H1 (cell line): ENCODE results near the gene RALY. TPM values are rescaled to one million over a fixed set of nuclear protein-coding genes. Genes with fewer than 3 reads are reported as not detected.

Source experiments
- CTCF ChIA-PET: fragments of 300-600 bp; sonication (Branson Sonifier 250); formaldehyde crosslinking; loops from one replicate; lab custom pipeline; 2021; ENCODE audit not compliant: partially characterized antibody; lab: Charles Lee
- POLR2A ChIA-PET: fragments of 300-600 bp; sonication (Branson Sonifier 250); formaldehyde crosslinking; loops from one replicate; lab custom pipeline; 2021; ENCODE audit warnings: inconsistent platforms; ENCODE audit not compliant: partially characterized antibody; lab: Charles Lee
- DNase-seq, 2 experiments: peaks; one replicate each; pipeline versions ENCODE4 v3.0.0 to v3.0.0-alpha.2; 2010 to 2022; ENCODE audit warnings: low spot score in 2 of 2, low read depth in 1 of 2, mixed read lengths in 1 of 2
- FAIRE-seq: peaks from 2 replicates; lab custom pipeline; 2011; peaks lifted over from hg19 to GRCh38; lab: Jason Lieb, UNC
- H2AFZ ChIP-seq: 2 replicates; pipeline ENCODE4 v1.8.1; 2012; ENCODE audit warnings: low read length, inconsistent platforms
- H2AK5ac ChIP-seq: 2 replicates; pipeline ENCODE4 v1.6.1; 2013; ENCODE audit warnings: low read depth, low read length
- H2BK120ac ChIP-seq: replicated peaks from 2 replicates; pipeline ENCODE3; 2013; ENCODE audit warnings: low read depth, low read length, inconsistent platforms
- H2BK12ac ChIP-seq: 2 replicates; pipeline ENCODE4 v1.6.1; 2013; ENCODE audit warnings: low read depth, low read length
- H2BK15ac ChIP-seq: 2 replicates; pipeline ENCODE4 v1.6.1; 2013; ENCODE audit warnings: low read length
- H2BK20ac ChIP-seq: 2 replicates; pipeline ENCODE4 v1.6.1; 2013; ENCODE audit warnings: low read length
- H2BK5ac ChIP-seq: 2 replicates; pipeline ENCODE4 v1.6.1; 2013; ENCODE audit warnings: low read depth, low read length
- H3K14ac ChIP-seq: 2 replicates; pipeline ENCODE4 v1.6.1; 2013; ENCODE audit warnings: inconsistent platforms; ENCODE audit not compliant: insufficient read length
- H3K18ac ChIP-seq: 2 replicates; pipeline ENCODE4 v1.6.1; 2013; ENCODE audit warnings: low read length; ENCODE audit errors: extremely low read depth
- H3K23ac ChIP-seq: 2 replicates; pipeline ENCODE4 v1.6.1; 2013; ENCODE audit warnings: inconsistent platforms; ENCODE audit not compliant: insufficient read length
- H3K23me2 ChIP-seq: 2 replicates; pipeline ENCODE4 v1.6.1; 2013; ENCODE audit warnings: low read depth, low read length
- H3K27ac ChIP-seq: 2 replicates; pipeline ENCODE4 v1.6.1; 2011; ENCODE audit warnings: low read depth, low read length, inconsistent platforms
- H3K27me3 ChIP-seq, 4 experiments: replicated peaks in 1 of 4; 1 replicate in 1 of 4; 2 replicates in 3 of 4; pipeline versions ENCODE4 v1.6.1 to v1.8.1; 2011 to 2013; ENCODE audit warnings: low read length in 3 of 4, mild to moderate bottlenecking in 3 of 4, inconsistent platforms in 2 of 4, mixed read lengths in 2 of 4, moderate library complexity in 1 of 4; ENCODE audit not compliant: control insufficient read depth in 3 of 4, insufficient read depth in 3 of 4; ENCODE audit errors: extremely low read depth in 1 of 4
- H3K36me3 ChIP-seq, 4 experiments: 2 replicates each; pipeline versions ENCODE4 v1.6.1 to v1.8.1; 2011 to 2013; ENCODE audit warnings: mild to moderate bottlenecking in 4 of 4, low read length in 3 of 4, moderate library complexity in 2 of 4, control low read depth in 1 of 4, inconsistent platforms in 1 of 4; ENCODE audit not compliant: insufficient read depth in 4 of 4, control insufficient read depth in 2 of 4
- H3K4ac ChIP-seq: replicated peaks from 2 replicates; pipeline ENCODE3; 2013; ENCODE audit warnings: low read length, low read depth, mixed read lengths, inconsistent platforms; ENCODE audit not compliant: insufficient read length
- H3K4me1 ChIP-seq, 4 experiments: replicated peaks in 1 of 4; 1 replicate in 1 of 4; 2 replicates in 3 of 4; pipeline versions ENCODE4 v1.6.1 to v1.8.1; 2011 to 2013; ENCODE audit warnings: low read length in 3 of 4, inconsistent platforms in 2 of 4, mixed read lengths in 1 of 4; ENCODE audit not compliant: insufficient read depth in 4 of 4, control insufficient read depth in 3 of 4
- H3K4me2 ChIP-seq, 2 experiments: 2 replicates each; pipeline versions ENCODE4 v1.6.1 to v1.8.1; 2011 to 2013; ENCODE audit warnings: low read depth in 2 of 2, low read length in 2 of 2, control low read depth in 1 of 2, inconsistent platforms in 1 of 2, mild to moderate bottlenecking in 1 of 2; ENCODE audit not compliant: insufficient read depth in 1 of 2
- H3K4me3 ChIP-seq, 4 experiments: fragments of 200-600, 300-600 bp in 1 of 4; sonication (generic), shearing (Covaris generic), sonication (Bioruptor Twin) in 1 of 4; 2 replicates each; pipeline versions ENCODE4 v1.5.1 to v1.8.1; 2011 to 2016; ENCODE audit warnings: low read length in 4 of 4, low read depth in 3 of 4, control low read depth in 2 of 4, inconsistent platforms in 2 of 4, mild to moderate bottlenecking in 2 of 4, mixed read lengths in 1 of 4, moderate library complexity in 1 of 4; ENCODE audit not compliant: insufficient read depth in 2 of 4; ENCODE audit errors: extremely low read depth in 1 of 4
- H3K56ac ChIP-seq: replicated peaks from 2 replicates; pipeline ENCODE3; 2013; ENCODE audit warnings: low read depth, mild to moderate bottlenecking, mixed read lengths, low read length, inconsistent platforms; ENCODE audit not compliant: insufficient read length
- H3K79me1 ChIP-seq: 2 replicates; pipeline ENCODE4 v1.6.1; 2013; ENCODE audit warnings: low read depth, low read length, control low read depth
- H3K79me2 ChIP-seq, 2 experiments: 2 replicates each; pipeline versions ENCODE4 v1.6.1 to v1.8.1; 2012 to 2013; ENCODE audit warnings: low read length in 2 of 2, mild to moderate bottlenecking in 2 of 2, inconsistent platforms in 1 of 2; ENCODE audit not compliant: insufficient read depth in 2 of 2, control insufficient read depth in 1 of 2
- H3K9ac ChIP-seq, 4 experiments: replicated peaks in 1 of 4; 1 replicate in 1 of 4; 2 replicates in 3 of 4; pipeline versions ENCODE4 v1.6.1 to v1.8.1; 2011 to 2013; ENCODE audit warnings: low read depth in 3 of 4, low read length in 3 of 4, control low read depth in 2 of 4, mild to moderate bottlenecking in 2 of 4, moderate library complexity in 2 of 4, inconsistent platforms in 1 of 4; ENCODE audit errors: extremely low read depth in 1 of 4
- H3K9me3 ChIP-seq, 2 experiments: 2 replicates each; pipeline versions ENCODE4 v1.6.1 to v1.8.1; 2012 to 2013; ENCODE audit warnings: mild to moderate bottlenecking in 2 of 2, moderate library complexity in 2 of 2, control low read depth in 1 of 2, inconsistent platforms in 1 of 2, low read depth in 1 of 2, low read length in 1 of 2, mixed read lengths in 1 of 2; ENCODE audit not compliant: insufficient read depth in 2 of 2
- H4K20me1 ChIP-seq, 2 experiments: replicated peaks in 1 of 2; 2 replicates each; pipeline versions ENCODE3 to v1.8.1; 2011 to 2013; ENCODE audit warnings: inconsistent platforms in 2 of 2, low read length in 2 of 2, mild to moderate bottlenecking in 1 of 2; ENCODE audit not compliant: insufficient read depth in 2 of 2, control insufficient read depth in 1 of 2
- H4K5ac ChIP-seq: 2 replicates; pipeline ENCODE4 v1.6.1; 2013; ENCODE audit warnings: low read length, low read depth, mixed read lengths, inconsistent platforms; ENCODE audit not compliant: insufficient read length
- H4K8ac ChIP-seq: 2 replicates; pipeline ENCODE4 v1.8.0; 2013; ENCODE audit warnings: mild to moderate bottlenecking, moderate library complexity, low read length, inconsistent platforms; ENCODE audit not compliant: insufficient read depth; ENCODE audit errors: extremely low read depth
- H4K91ac ChIP-seq: replicated peaks from 2 replicates; pipeline ENCODE3; 2013; ENCODE audit warnings: low read length, mixed read lengths, inconsistent platforms; ENCODE audit not compliant: insufficient read length
- NANOG ChIP-seq: IDR thresholded peaks from 2 replicates; pipeline ENCODE4 v1.6.1; 2011; ENCODE audit warnings: low read length, low read depth, mild to moderate bottlenecking, inconsistent platforms; ENCODE audit not compliant: insufficient read depth, poor library complexity, severe bottlenecking
- SAP30 ChIP-seq: fragments of 300-600 bp; sonication (generic); IDR thresholded peaks from 2 replicates; pipeline ENCODE4 v1.7.1; 2012; ENCODE audit warnings: low read length, moderate library complexity, mild to moderate bottlenecking, inconsistent platforms; ENCODE audit not compliant: insufficient read depth, insufficient replicate concordance
- WGBS, 2 experiments: shearing (Covaris generic) in 1 of 2; methylation state at CpG; one replicate each; pipeline versions ENCODE4 v1.1.6 to v1.1.7; 2013 to 2015; ENCODE audit warnings: low lambda C conversion rate in 2 of 2, mixed read lengths in 2 of 2, inconsistent platforms in 1 of 2, low coverage in 1 of 2, missing lambda C conversion rate in 1 of 2; ENCODE audit not compliant: insufficient replicate concordance in 2 of 2, insufficient coverage in 1 of 2, insufficient read length in 1 of 2; ENCODE audit errors: extremely low coverage in 1 of 2, missing lambda C conversion rate in 1 of 2; 5-methylcytosine and 5-hydroxymethylcytosine counted together
- polyA plus RNA-seq, 7 experiments: library from polyadenylated mRNA; depleted of rRNA in 3 of 7; stranded (reverse) in 5 of 7; unstranded in 2 of 7; fragments of >200 nt in 5 of 7; fragments of 200-250 nt in 2 of 7; gene quantifications; 1 replicate in 5 of 7; 2 replicates in 1 of 7; 4 replicates in 1 of 7; pipeline versions ENCODE4 v1.2.1 to v1.2.3, GENCODE V29; 2011 to 2013; ENCODE audit warnings: missing spikeins in 2 of 7, mixed read lengths in 2 of 7
- total RNA-seq: library from RNA; stranded (reverse); fragmentation: NEBNext Ultra II Directional; extraction: Animal tissue kit (Norgen Biotek cat#: 25700); gene quantifications from 2 replicates; pipeline ENCODE4 v1.2.1, GENCODE V29; 2021

RALY gene
- total and polyA plus RNA-seq, 2 of the 8 experiments (the other 6 are each of a cell fraction or from before 2014, with no cell fraction given): 133 to 148 TPM

DNA sequence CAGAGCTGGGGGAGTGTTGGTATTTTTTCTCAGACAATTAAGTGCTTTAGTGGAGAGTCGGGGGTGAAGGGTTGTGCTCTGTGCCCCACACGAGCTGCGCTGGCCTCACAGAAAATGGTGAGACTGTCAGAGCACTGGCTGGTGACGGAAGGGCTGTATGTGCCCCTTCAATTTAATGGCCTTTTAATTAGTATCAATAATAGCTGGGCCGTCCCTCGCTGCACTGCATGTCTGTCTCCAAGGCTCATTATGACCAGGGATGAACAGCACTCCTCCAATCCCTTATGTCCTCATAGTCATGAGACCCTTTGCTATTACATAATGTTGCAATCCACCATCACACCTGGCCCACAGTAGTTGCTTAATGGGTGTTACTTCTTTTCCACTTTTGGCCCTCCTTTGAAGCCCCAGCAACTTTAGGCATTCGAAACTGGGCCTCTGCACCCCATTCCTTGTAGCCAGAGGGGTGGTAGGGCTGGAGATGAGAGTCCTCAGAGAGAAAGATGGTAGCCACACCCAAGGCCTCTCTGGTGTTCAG, 9.5 kb upstream of the RALY start:
- no peaks in the 10 kb centered on the region for H3K79me1 ChIP-seq
- H4K91ac ChIP-seq: no peak overlapping the region
- FAIRE-seq: no peak
- H2AFZ ChIP-seq: no peak overlapping the region
- H3K36me3 ChIP-seq: no peaks in the 10 kb centered on the region
- no peak overlapping the region for H3K4me2 ChIP-seq
- ChIA-PET POLR2A (interaction anchor here (3.5 kb wide), 1 partner anchor 9 kb away, joined by 28 read pairs; the partner anchor contains the start of gene RALY), CTCF (interaction anchor here (1.0 to 1.1 kb wide), 2 partner anchors 12 to 192 kb away, joined by 3 read pairs; no protein-coding TSS in a partner anchor)
- no peak overlapping the region for H2BK12ac ChIP-seq
- H3K4me3 ChIP-seq: no peak overlapping the region
- H2BK20ac ChIP-seq: no peak overlapping the region
- H2BK120ac ChIP-seq: no peak overlapping the region
- no peak overlapping the region for H3K4ac ChIP-seq
- H3K4me1 ChIP-seq: no peaks in the 10 kb centered on the region
- H4K8ac ChIP-seq: no peak overlapping the region
- H3K56ac ChIP-seq: no peak overlapping the region
- 91% methylated on average over 7 of the region's 7 CpGs; no CpG with 5 or more reads in 1 of the 2 experiments for WGBS, 2 experiments
- H4K5ac ChIP-seq: no peak overlapping the region
- H3K23me2 ChIP-seq: no peaks in the 10 kb centered on the region
- no peak overlapping the region for H2BK15ac ChIP-seq
- no peaks in the 10 kb centered on the region for H3K27me3 ChIP-seq
- H3K9me3 ChIP-seq: no peaks in the 10 kb centered on the region
- no peaks in the 10 kb centered on the region for H4K20me1 ChIP-seq
- no peak overlapping the region for H3K14ac ChIP-seq
- H3K79me2 ChIP-seq: no peaks in the 10 kb centered on the region
- no peak overlapping the region for H3K27ac ChIP-seq
- no peak overlapping the region for H2BK5ac ChIP-seq
- TF ChIP-seq NANOG: no peak
- no peak for TF ChIP-seq SAP30
- H3K18ac ChIP-seq: no peak overlapping the region
- H3K9ac ChIP-seq: no peak overlapping the region
- no peak overlapping the region for H2AK5ac ChIP-seq
- DNase-seq: no peak
- no peak overlapping the region for H3K23ac ChIP-seq
